ENCODE results near the gene DZIP1. TPM values are rescaled to one million over a fixed set of nuclear protein-coding genes. Genes with fewer than 3 reads are reported as not detected.
A peak's percentile ranks its signal among the peaks of the same experiment; 100 is the strongest.
"Not testable (repeated sequence)": the region's sequence is repeated elsewhere in the genome, so short reads cannot be mapped to it uniquely, and the experiment has no call there.

DZIP1 gene
- total RNA-seq, 2 donors from 2014 or later: not detected

GRCh38 chr13:95603887-95604555 is 40.5 kb downstream of the DZIP1 start:
- Mint-ChIP-seq H3K27ac (no peak overlapping the region), H3K36me3 (no peaks in the 10 kb centered on the region)

DNA sequence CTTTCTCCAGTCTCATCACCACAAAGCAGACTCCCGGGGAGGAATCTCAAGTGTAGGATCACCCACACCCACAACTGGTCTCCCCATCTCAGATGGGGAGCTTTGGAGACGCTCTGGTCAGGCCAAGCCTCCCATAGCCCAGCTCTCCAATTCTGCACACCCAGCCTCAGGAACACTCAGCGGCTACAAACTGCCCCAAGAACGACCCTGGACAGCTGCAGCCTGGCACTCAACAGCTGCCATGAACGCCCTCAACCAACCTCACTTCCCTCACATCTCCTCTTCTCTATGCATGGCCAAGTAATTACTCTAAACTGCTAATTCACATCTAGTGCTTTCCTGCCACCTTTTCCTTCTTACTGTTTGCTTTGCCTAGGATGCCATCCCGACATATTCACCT is 42.6 kb downstream of the DZIP1 start:
- no peaks in the 10 kb centered on the region for H3K4me1 Mint-ChIP-seq (ENCODE audit: low read depth in 2 of 2)
- DNase-seq (ENCODE audit: low spot score) (no peak), ATAC-seq (no peak)
- H3K27ac Mint-ChIP-seq: no peak overlapping the region
- no peak overlapping the region for H3K4me3 Mint-ChIP-seq
- peaks cover 11 to 33% of the 10 kb centered on the region in 2 donors for H3K27me3 Mint-ChIP-seq
- no peaks in the 10 kb centered on the region for H3K9me3 Mint-ChIP-seq
- no peaks in the 10 kb centered on the region for H3K36me3 Mint-ChIP-seq

More at GRCh38 chr13:95603887-95604555, 40.5 kb downstream of the DZIP1 start:
- ATAC-seq (peak in 1 of 2 donors; percentile 38), DNase-seq (ENCODE audit: low spot score) (no peak)
- no peak overlapping the region for H3K4me3 Mint-ChIP-seq
- peaks cover 17 to 33% of the 10 kb centered on the region in 2 donors for H3K27me3 Mint-ChIP-seq
- H3K4me1 Mint-ChIP-seq (ENCODE audit: low read depth in 2 of 2): peaks cover 0 to 4% of the 10 kb centered on the region in 2 donors
- H3K9me3 Mint-ChIP-seq: no peaks in the 10 kb centered on the region

- H3K27me3 Mint-ChIP-seq: peaks cover 14 to 35% of the 10 kb centered on the region in 2 donors
- ATAC-seq (peak in 1 of 2 donors; percentile 28), DNase-seq (ENCODE audit: low spot score) (no peak)
- H3K36me3 Mint-ChIP-seq: no peaks in the 10 kb centered on the region
- H3K4me1 Mint-ChIP-seq (ENCODE audit: low read depth in 2 of 2): no peaks in the 10 kb centered on the region
- no peak overlapping the region for H3K27ac Mint-ChIP-seq
- H3K4me3 Mint-ChIP-seq: no peak overlapping the region
- no peaks in the 10 kb centered on the region for H3K9me3 Mint-ChIP-seq
Observed at GRCh38 chr13:95601216-95601615, 43.3 kb downstream of the DZIP1 start.

GRCh38 chr13:95596701-95597100 is 47.8 kb downstream of the DZIP1 start:
- no peaks in the 10 kb centered on the region for H3K4me1 Mint-ChIP-seq (ENCODE audit: low read depth in 2 of 2)

DNA sequence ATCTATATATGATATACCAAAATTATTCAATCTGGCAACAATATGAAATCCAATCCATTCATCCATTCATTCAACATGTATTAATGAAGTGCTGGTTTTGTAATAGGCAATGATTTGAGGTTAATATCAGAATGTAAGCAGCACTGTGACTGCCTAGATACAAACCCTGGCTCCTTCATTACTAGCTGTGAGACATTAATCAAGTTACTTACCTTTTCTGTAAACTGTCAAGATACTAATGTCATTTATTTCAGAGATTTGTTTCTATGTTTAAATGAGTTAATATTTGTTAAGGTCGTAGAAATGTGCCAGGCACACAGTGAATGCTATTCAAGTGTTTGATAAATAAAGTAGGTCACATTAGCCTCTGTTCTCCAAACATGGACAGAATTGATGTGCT is 51.0 kb downstream of the DZIP1 start:
- H3K27me3 Mint-ChIP-seq: peaks cover 16 to 24% of the 10 kb centered on the region in 2 donors
- H3K9me3 Mint-ChIP-seq: no peaks in the 10 kb centered on the region
- DNase-seq (ENCODE audit: low spot score): no peak
- H3K4me3 Mint-ChIP-seq: no peak overlapping the region
- H3K27ac Mint-ChIP-seq: no peak overlapping the region
- ATAC-seq: no peak
- no peaks in the 10 kb centered on the region for H3K36me3 Mint-ChIP-seq
- H3K4me1 Mint-ChIP-seq (ENCODE audit: low read depth in 2 of 2): no peaks in the 10 kb centered on the region

More at GRCh38 chr13:95596701-95597100, 47.8 kb downstream of the DZIP1 start:
- Mint-ChIP-seq H3K9me3 (no peaks in the 10 kb centered on the region), H3K4me3 (no peak overlapping the region), H3K36me3 (no peaks in the 10 kb centered on the region), H3K27me3 (peaks cover 8 to 32% of the 10 kb centered on the region in 2 donors), H3K27ac (no peak overlapping the region)
- ATAC-seq: no peak
- no peak for DNase-seq (ENCODE audit: low spot score)

- Mint-ChIP-seq H3K27ac (no peak overlapping the region), H3K27me3 (peaks cover 11 to 15% of the 10 kb centered on the region in 2 donors), H3K4me3 (no peak overlapping the region), H3K9me3 (no peaks in the 10 kb centered on the region), H3K4me1 (ENCODE audit: low read depth in 2 of 2) (no peaks in the 10 kb centered on the region), H3K36me3 (no peaks in the 10 kb centered on the region)
- ATAC-seq (no peak), DNase-seq (ENCODE audit: low spot score) (no peak)
Observed at GRCh38 chr13:95588721-95589120, 55.8 kb downstream of the DZIP1 start.

DNA sequence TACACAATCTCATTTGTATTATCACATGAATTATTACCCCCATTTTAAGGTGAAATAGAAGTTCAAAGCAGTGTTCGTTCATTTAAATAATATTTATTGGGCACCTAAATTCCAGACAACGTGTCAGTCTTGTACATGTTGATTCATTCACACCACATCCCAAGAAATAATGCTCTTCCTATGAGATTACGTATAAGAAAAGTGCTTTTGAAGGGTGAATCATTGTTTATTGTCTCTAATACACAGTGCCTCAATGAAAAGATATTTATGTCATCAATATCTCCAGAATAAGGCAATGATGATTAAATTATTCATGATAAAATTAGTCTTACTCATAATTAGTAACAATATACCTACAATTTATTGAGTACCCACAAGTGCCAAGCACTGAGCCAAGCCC is 56.4 kb downstream of the DZIP1 start:
- Mint-ChIP-seq H3K27me3 (peaks cover 10 to 15% of the 10 kb centered on the region in 2 donors), H3K27ac (no peak overlapping the region), H3K4me3 (no peak overlapping the region), H3K36me3 (no peaks in the 10 kb centered on the region), H3K4me1 (ENCODE audit: low read depth in 2 of 2) (no peaks in the 10 kb centered on the region), H3K9me3 (no peaks in the 10 kb centered on the region)
- ATAC-seq (no peak), DNase-seq (ENCODE audit: low spot score) (no peak)

- Mint-ChIP-seq H3K4me3 (no peak overlapping the region), H3K27ac (no peak overlapping the region), H3K4me1 (ENCODE audit: low read depth in 2 of 2) (no peaks in the 10 kb centered on the region), H3K36me3 (no peaks in the 10 kb centered on the region), H3K9me3 (no peaks in the 10 kb centered on the region), H3K27me3 (peaks cover 7 to 13% of the 10 kb centered on the region in 2 donors)
- ATAC-seq (no peak), DNase-seq (ENCODE audit: low spot score) (no peak)
Observed at GRCh38 chr13:95585867-95586266, 58.6 kb downstream of the DZIP1 start.

DNA sequence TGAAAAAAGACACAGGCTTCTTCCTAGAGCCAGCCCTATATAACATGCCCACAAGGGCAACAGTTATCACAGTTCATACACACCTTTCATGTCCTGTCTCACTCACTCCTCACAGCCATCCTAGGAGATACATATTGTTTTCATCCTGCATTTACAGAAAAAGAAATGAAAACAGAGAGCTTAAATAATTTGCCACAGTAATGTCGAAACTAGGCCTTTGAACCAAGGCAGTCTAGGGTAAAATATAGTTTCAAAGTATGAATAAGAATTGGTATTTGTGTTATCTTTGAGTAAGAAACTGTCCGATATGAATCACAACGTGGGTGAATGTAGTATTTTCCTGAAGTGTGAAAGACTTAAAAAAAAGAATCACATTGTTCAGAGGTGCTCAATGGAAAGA is 65.2 kb downstream of the DZIP1 start:
- no peaks in the 10 kb centered on the region for H3K4me1 Mint-ChIP-seq (ENCODE audit: low read depth in 2 of 2)
- H3K27ac Mint-ChIP-seq: no peak overlapping the region
- ATAC-seq (peak in 1 of 2 donors; percentile 60), DNase-seq (ENCODE audit: low spot score) (no peak)
- H3K27me3 Mint-ChIP-seq: peaks cover 8 to 13% of the 10 kb centered on the region in 2 donors
- H3K36me3 Mint-ChIP-seq: no peaks in the 10 kb centered on the region
- H3K9me3 Mint-ChIP-seq: no peaks in the 10 kb centered on the region
- H3K4me3 Mint-ChIP-seq: no peak overlapping the region

GRCh38 chr13:95573221-95573620 is 71.3 kb downstream of the DZIP1 start:
- Mint-ChIP-seq H3K27ac (no peak overlapping the region), H3K4me3 (no peak overlapping the region), H3K9me3 (no peaks in the 10 kb centered on the region), H3K36me3 (no peaks in the 10 kb centered on the region), H3K27me3 (peaks cover 10 to 19% of the 10 kb centered on the region in 2 donors), H3K4me1 (ENCODE audit: low read depth in 2 of 2) (no peaks in the 10 kb centered on the region)
- ATAC-seq (no peak), DNase-seq (ENCODE audit: low spot score) (no peak)

- H3K27ac Mint-ChIP-seq: no peak overlapping the region
- no peaks in the 10 kb centered on the region for H3K36me3 Mint-ChIP-seq
- no peak for DNase-seq (ENCODE audit: low spot score)
- H3K27me3 Mint-ChIP-seq: peaks cover 10 to 26% of the 10 kb centered on the region in 2 donors
- no peaks in the 10 kb centered on the region for H3K4me1 Mint-ChIP-seq (ENCODE audit: low read depth in 2 of 2)
- H3K4me3 Mint-ChIP-seq: no peak overlapping the region
- H3K9me3 Mint-ChIP-seq: no peaks in the 10 kb centered on the region
- no peak for ATAC-seq
Observed at GRCh38 chr13:95571941-95572340, 72.6 kb downstream of the DZIP1 start.

GRCh38 chr13:95570016-95570415 is 74.5 kb downstream of the DZIP1 start:
- H3K4me3 Mint-ChIP-seq: no peak overlapping the region
- peaks cover 11 to 29% of the 10 kb centered on the region in 2 donors for H3K27me3 Mint-ChIP-seq
- H3K27ac Mint-ChIP-seq: no peak overlapping the region
- ATAC-seq: no peak
- DNase-seq (ENCODE audit: low spot score): no peak
- no peaks in the 10 kb centered on the region for H3K4me1 Mint-ChIP-seq (ENCODE audit: low read depth in 2 of 2)
- no peaks in the 10 kb centered on the region for H3K36me3 Mint-ChIP-seq
- H3K9me3 Mint-ChIP-seq: no peaks in the 10 kb centered on the region

GRCh38 chr13:95568131-95568530 is 76.4 kb downstream of the DZIP1 start:
- DNase-seq (ENCODE audit: low spot score) (no peak), ATAC-seq (no peak)
- Mint-ChIP-seq H3K9me3 (no peaks in the 10 kb centered on the region), H3K4me3 (no peak overlapping the region), H3K27ac (no peak overlapping the region), H3K4me1 (ENCODE audit: low read depth in 2 of 2) (no peaks in the 10 kb centered on the region), H3K36me3 (no peaks in the 10 kb centered on the region), H3K27me3 (peaks cover 11 to 39% of the 10 kb centered on the region in 2 donors)

DNA sequence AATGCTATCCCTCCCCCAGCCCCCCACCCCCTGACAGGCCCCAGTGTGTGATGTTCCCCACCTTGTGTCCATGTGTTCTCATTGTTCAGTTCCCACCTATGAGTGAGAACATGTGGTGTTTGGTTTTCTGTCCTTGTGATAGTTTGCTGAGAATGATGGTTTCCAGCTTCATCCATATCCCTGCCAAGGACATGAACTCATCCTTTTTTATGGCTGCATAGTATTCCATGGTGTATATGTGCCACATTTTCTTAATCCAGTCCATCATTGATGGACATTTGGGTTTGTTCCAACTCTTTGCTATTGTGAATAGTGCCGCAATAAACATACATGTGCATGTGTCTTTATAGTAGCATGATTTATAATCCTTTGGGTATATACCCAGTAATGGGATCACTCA is 78.7 kb downstream of the DZIP1 start:
- H3K4me1 Mint-ChIP-seq (ENCODE audit: low read depth in 2 of 2); H3K4me3 Mint-ChIP-seq; H3K36me3 Mint-ChIP-seq; ATAC-seq; H3K9me3 Mint-ChIP-seq; DNase-seq (ENCODE audit: low spot score); H3K27ac Mint-ChIP-seq: not testable (repeated sequence)
- H3K27me3 Mint-ChIP-seq: peaks cover 16 to 29% of the 10 kb centered on the region in 2 donors

All from natural killer cell treated with Interleukin-12 subunit alpha and Interleukin-12 subunit beta and Interleukin-15 and Interleukin-18, amount 100 ng/mL, for 72 hours (primary cell).